Neutrophil (primary cell): ENCODE measurements around the gene GALNT18.

Source experiments
- H3K27ac ChIP-seq: fragments of 200-600 bp; sonication (generic); 2 replicates; pipeline ENCODE4 v1.5.1; 2016; ENCODE audit warnings: mild to moderate bottlenecking, moderate library complexity
- H3K27me3 ChIP-seq: fragments of 200-600 bp; sonication (generic); 2 replicates; pipeline ENCODE4 v1.6.0; 2016; ENCODE audit warnings: mild to moderate bottlenecking
- H3K36me3 ChIP-seq: fragments of 200-600 bp; sonication (generic); 2 replicates; pipeline ENCODE4 v1.5.1; 2017
- H3K4me1 ChIP-seq, 2 experiments: fragments of 200-600 bp in 1 of 2; sonication (generic) in 1 of 2; 1 replicate in 1 of 2; 2 replicates in 1 of 2; pipeline versions ENCODE4 v1.5.1 to v1.6.1; 2013 to 2016; ENCODE audit warnings: low read depth in 1 of 2, low read length in 1 of 2, mild to moderate bottlenecking in 1 of 2, moderate library complexity in 1 of 2; ENCODE audit not compliant: control insufficient read depth in 1 of 2, insufficient read depth in 1 of 2
- H3K4me3 ChIP-seq, 2 experiments: fragments of 200-600 bp in 1 of 2; sonication (generic) in 1 of 2; 1 replicate in 1 of 2; 2 replicates in 1 of 2; pipeline ENCODE4 v1.5.1; 2013 to 2016; ENCODE audit warnings: low read depth in 1 of 2, low read length in 1 of 2, mild to moderate bottlenecking in 1 of 2, moderate library complexity in 1 of 2
- H3K9me3 ChIP-seq: fragments of 200-600 bp; sonication (generic); 2 replicates; pipeline ENCODE4 v1.5.1; 2016
- TF ChIP-seq, protein P1 (sequence below): fragments of 200-600 bp; sonication (generic); IDR thresholded peaks from 2 replicates; pipeline ENCODE4 v1.5.1; 2016; ENCODE audit warnings: antibody characterized with exemption

Gene GALNT18

DNA sequence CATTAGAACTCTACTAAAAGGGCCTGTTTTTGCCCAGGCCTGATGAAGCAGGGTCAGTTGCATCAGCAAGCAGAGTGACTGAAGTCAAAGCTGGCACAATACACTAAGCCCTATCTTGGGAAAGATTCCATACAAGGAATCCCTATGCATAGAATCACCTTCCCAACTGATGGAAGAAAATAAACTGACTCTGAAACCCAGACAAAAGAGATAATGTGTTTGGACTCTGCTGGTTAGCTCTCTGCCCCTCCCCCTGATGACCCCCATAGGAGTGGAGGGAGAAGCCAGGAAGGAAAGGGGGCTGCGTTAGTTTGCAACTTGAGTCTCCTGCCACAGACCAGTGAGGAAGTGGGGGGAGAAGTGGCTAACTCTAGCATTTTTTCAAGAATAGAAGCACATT lies 32.9 kb downstream of the GALNT18 start:
- H3K9me3 ChIP-seq, result no peaks in the 10 kb centered on the region
- no peak overlapping the region for H3K4me3 ChIP-seq
- peaks cover 13% of the 10 kb centered on the region for H3K27me3 ChIP-seq
- no peaks in the 10 kb centered on the region for H3K36me3 ChIP-seq
- no peaks in the 10 kb centered on the region for H3K4me1 ChIP-seq
- H3K27ac ChIP-seq, result no peak overlapping the region
- TF ChIP-seq, protein P1, sequence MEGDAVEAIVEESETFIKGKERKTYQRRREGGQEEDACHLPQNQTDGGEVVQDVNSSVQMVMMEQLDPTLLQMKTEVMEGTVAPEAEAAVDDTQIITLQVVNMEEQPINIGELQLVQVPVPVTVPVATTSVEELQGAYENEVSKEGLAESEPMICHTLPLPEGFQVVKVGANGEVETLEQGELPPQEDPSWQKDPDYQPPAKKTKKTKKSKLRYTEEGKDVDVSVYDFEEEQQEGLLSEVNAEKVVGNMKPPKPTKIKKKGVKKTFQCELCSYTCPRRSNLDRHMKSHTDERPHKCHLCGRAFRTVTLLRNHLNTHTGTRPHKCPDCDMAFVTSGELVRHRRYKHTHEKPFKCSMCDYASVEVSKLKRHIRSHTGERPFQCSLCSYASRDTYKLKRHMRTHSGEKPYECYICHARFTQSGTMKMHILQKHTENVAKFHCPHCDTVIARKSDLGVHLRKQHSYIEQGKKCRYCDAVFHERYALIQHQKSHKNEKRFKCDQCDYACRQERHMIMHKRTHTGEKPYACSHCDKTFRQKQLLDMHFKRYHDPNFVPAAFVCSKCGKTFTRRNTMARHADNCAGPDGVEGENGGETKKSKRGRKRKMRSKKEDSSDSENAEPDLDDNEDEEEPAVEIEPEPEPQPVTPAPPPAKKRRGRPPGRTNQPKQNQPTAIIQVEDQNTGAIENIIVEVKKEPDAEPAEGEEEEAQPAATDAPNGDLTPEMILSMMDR, result no peak

DNA sequence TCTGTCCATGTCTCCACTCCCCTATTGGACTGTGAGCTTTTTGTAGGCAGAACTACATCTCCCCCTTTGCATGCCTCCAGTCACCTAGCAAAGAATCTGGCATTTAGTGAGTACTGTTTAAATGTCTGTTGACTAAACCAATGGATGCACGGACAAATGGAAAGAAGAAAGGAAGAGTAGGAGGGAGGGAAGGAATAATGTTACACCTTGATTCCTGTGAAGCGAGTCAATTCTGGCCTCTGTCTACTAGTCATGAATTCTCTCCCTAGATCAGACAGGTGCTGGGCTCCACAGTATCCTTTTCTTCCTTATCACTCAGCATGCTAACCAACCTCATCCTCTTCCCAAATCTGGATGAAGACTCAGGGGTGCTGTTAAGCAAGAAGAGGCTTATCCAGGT lies 33.6 kb downstream of the GALNT18 start:
- TF ChIP-seq, protein P1, result no peak
- Histone ChIP-seq H3K4me1 (no peaks in the 10 kb centered on the region), H3K27me3 (peaks cover 20% of the 10 kb centered on the region), H3K9me3 (no peaks in the 10 kb centered on the region), H3K36me3 (no peaks in the 10 kb centered on the region), H3K4me3 (no peak overlapping the region), H3K27ac (no peak overlapping the region)

DNA sequence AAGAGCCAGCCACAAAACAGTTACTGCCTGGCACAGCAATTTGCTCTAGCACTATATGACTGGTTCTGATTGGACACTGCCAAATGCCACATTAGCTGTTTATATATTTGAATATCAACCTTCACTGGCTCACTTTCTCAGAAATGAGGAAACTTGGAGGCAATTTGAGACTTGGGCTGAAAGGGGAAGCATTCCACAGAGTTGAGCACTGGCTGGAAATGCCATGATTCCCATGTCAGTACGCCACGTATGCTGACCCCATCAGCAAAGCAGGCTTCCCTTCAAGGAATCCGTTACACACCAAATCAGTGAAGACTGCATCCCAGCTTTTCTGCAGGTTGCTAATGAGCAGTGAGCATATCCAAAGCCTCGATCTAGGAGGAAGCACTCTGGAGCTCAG lies 34.7 kb downstream of the GALNT18 start:
- H3K27ac ChIP-seq, result no peak overlapping the region
- no peaks in the 10 kb centered on the region for H3K9me3 ChIP-seq
- no peak overlapping the region for H3K4me3 ChIP-seq
- peaks cover 31% of the 10 kb centered on the region for H3K27me3 ChIP-seq
- TF ChIP-seq, protein P1, result no peak
- H3K4me1 ChIP-seq, result no peaks in the 10 kb centered on the region
- no peaks in the 10 kb centered on the region for H3K36me3 ChIP-seq

DNA sequence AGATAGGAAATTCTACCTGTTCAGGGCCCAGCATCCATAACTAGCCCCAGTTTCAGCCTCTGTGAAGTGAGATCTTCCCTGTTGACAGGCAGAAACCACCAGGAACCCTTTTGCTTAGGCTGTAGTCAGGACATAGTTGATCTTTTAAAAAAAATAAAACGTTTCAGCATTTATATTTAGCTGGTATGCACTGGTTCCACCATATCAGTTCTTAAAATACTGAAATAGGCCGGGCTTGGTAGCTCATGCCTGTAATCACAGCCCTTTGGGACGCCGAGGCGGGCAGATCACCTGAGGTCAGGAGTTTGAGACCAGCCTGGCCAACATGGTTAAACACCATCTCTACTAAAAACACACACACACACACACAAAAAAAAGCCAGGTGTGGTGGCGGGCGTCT lies 35.3 kb downstream of the GALNT18 start:
- H3K4me3 ChIP-seq, result no peak overlapping the region
- no peaks in the 10 kb centered on the region for H3K4me1 ChIP-seq
- no peaks in the 10 kb centered on the region for H3K9me3 ChIP-seq
- no peaks in the 10 kb centered on the region for H3K36me3 ChIP-seq
- no peak overlapping the region for H3K27ac ChIP-seq
- TF ChIP-seq, protein P1, result no peak
- H3K27me3 ChIP-seq, result peaks cover 37% of the 10 kb centered on the region

DNA sequence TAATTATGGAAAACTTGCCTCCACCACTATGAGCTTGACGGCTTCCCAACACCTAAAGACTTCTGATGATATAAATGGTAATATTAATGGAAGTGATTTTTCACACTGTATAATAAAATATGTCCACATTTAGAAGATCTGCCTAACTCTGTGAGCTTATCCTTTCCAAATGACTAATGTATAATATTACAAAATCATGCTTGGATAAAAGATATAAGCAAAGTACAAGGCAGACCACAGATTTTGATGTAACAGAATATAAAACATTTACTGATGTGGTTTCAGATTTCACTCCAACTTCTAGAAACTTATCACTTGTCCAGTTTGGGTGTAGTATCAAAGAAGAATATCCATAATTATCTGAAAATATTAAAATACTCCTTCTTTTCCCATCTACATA lies 36.9 kb downstream of the GALNT18 start:
- Histone ChIP-seq H3K4me3 (no peak overlapping the region), H3K36me3 (no peaks in the 10 kb centered on the region), H3K27ac (no peak overlapping the region), H3K9me3 (no peaks in the 10 kb centered on the region), H3K27me3 (peaks cover 40% of the 10 kb centered on the region), H3K4me1 (no peaks in the 10 kb centered on the region)
- TF ChIP-seq, protein P1, result no peak

DNA sequence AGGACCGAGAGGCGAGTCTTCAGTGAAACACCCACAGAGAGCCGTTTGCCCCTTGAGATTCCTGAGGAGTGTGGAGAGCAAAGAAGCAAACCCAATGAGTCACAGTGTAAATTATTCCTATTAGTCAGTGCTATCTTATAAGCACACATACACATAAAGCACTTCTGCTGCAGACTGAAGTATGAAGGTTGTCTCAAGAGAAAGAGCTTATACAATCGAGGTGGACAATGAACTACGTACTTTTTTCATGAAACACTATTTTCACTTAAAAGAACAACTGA lies 37.3 kb downstream of the GALNT18 start:
- TF ChIP-seq, protein P1, result no peak
- Histone ChIP-seq H3K27me3 (peaks cover 40% of the 10 kb centered on the region), H3K27ac (no peak overlapping the region), H3K4me3 (no peak overlapping the region), H3K4me1 (no peaks in the 10 kb centered on the region), H3K9me3 (no peaks in the 10 kb centered on the region), H3K36me3 (no peaks in the 10 kb centered on the region)
